CD4-positive, alpha-beta T cell (primary cell): ENCODE data around the gene SOX5. TPM values are rescaled to one million over a fixed set of nuclear protein-coding genes. Genes with fewer than 3 reads are reported as not detected.

Source experiments
- ATAC-seq: fragments of 200-7000 bp; cut with Tn5 transposase; one replicate; pipeline ENCODE4 v1.10.0; 2022; ENCODE audit warnings: mild to moderate bottlenecking; ENCODE audit not compliant: poor library complexity
- CTCF ChIA-PET: fragments of 350-600 bp; sonication (Branson Sonifier 250); formaldehyde crosslinking; loops from one replicate; lab custom pipeline; 2021; ENCODE audit warnings: antibody characterized with exemption, inconsistent platforms; lab: Charles Lee
- POLR2A ChIA-PET: fragments of 350-600 bp; sonication (Branson Sonifier 250); formaldehyde crosslinking; loops from one replicate; lab custom pipeline; 2021; ENCODE audit warnings: antibody characterized with exemption, inconsistent platforms; lab: Charles Lee
- DNase-seq, 14 experiments: peaks; one replicate each; pipeline ENCODE4 v3.0.0-alpha.2; 2013 to 2020; ENCODE audit warnings: mixed read lengths in 2 of 14
- H3K27ac ChIP-seq, 2 donors: one replicate each; pipeline versions ENCODE4 v1.5.1 to v1.7.0; 2013; ENCODE audit warnings: low read length in 2 of 2, low read depth in 1 of 2, mild to moderate bottlenecking in 1 of 2
- H3K27me3 ChIP-seq, 2 experiments: 1 replicate in 1 of 2; 2 replicates in 1 of 2; pipeline versions ENCODE4 v1.6.1 to v1.7.0; 2013; ENCODE audit warnings: low read length in 2 of 2, control low read depth in 1 of 2, mild to moderate bottlenecking in 1 of 2, moderate library complexity in 1 of 2; ENCODE audit not compliant: insufficient read depth in 2 of 2, control insufficient read depth in 1 of 2
- H3K36me3 ChIP-seq: one replicate; pipeline ENCODE4 v1.6.1; 2013; ENCODE audit warnings: low read length, control low read depth; ENCODE audit not compliant: insufficient read depth
- H3K4me1 ChIP-seq: one replicate; pipeline ENCODE4 v1.6.1; 2013; ENCODE audit warnings: low read length, control low read depth; ENCODE audit not compliant: insufficient read depth
- H3K4me3 ChIP-seq: one replicate; pipeline ENCODE4 v1.5.1; 2013; ENCODE audit warnings: mild to moderate bottlenecking, low read length, moderate library complexity
- H3K9me3 ChIP-seq, 2 experiments: 1 replicate in 1 of 2; 2 replicates in 1 of 2; pipeline versions ENCODE4 v1.6.1 to v1.7.0; 2013; ENCODE audit warnings: low read length in 2 of 2, mild to moderate bottlenecking in 2 of 2, control low read depth in 1 of 2, moderate library complexity in 1 of 2; ENCODE audit not compliant: control insufficient read depth in 1 of 2, insufficient read depth in 1 of 2
- H3K27ac Mint-ChIP-seq: one replicate; pipeline ENCODE4 v1.8.0; 2020; ENCODE audit warnings: mixed read lengths
- H3K27me3 Mint-ChIP-seq: one replicate; pipeline ENCODE4 v1.8.0; 2021; ENCODE audit warnings: mixed read lengths
- H3K36me3 Mint-ChIP-seq: one replicate; pipeline ENCODE4 v1.8.0; 2021; ENCODE audit warnings: low read depth, mixed read lengths
- H3K4me1 Mint-ChIP-seq: one replicate; pipeline ENCODE4 v1.8.0; 2021; ENCODE audit warnings: low read depth, mixed read lengths
- H3K4me3 Mint-ChIP-seq: one replicate; pipeline ENCODE4 v1.8.0; 2020; ENCODE audit warnings: mild to moderate bottlenecking, mixed read lengths
- H3K9me3 Mint-ChIP-seq: one replicate; pipeline ENCODE4 v1.8.0; 2020; ENCODE audit warnings: mixed read lengths
- CTCF ChIP-seq: fragments of 200-600 bp; IDR thresholded peaks from one replicate; pipeline ENCODE4 v1.8.0; 2022; ENCODE audit warnings: antibody characterized with exemption, mild to moderate bottlenecking
- intact Hi-C, 2 experiments: fragments of 100-400 bp; cut with DNase I in 1 of 2; cut with micrococcal nuclease in 1 of 2; formaldehyde crosslinking; loops; one replicate each; pipeline versions ENCODE4 v1.15.1 to v1.9.0; 2023 to 2025; cut with DNase I, micrococcal nuclease
- total RNA-seq, 174 experiments: library from RNA in 2 of 174; stranded (reverse) in 2 of 174; gene quantifications; one replicate each; pipeline ENCODE4 v1.2.3 and lab custom pipeline; 2021 to 2026

SOX5 gene
- total RNA-seq, 2 experiments from 2014 or later = not detected

GRCh38 chr12:23560611-23561010 lies 388.9 kb downstream of the SOX5 start:
- no peaks in the 10 kb centered on the region for H3K27me3 ChIP-seq
- CTCF ChIA-PET = no interaction called here
- no peak overlapping the region for H3K27ac Mint-ChIP-seq
- no peaks in the 10 kb centered on the region for H3K4me1 Mint-ChIP-seq
- TF ChIP-seq CTCF = no peak
- H3K27me3 Mint-ChIP-seq = no peaks in the 10 kb centered on the region
- peaks cover 0 to 14% of the 10 kb centered on the region in 2 experiments for H3K9me3 ChIP-seq
- no peaks in the 10 kb centered on the region for H3K9me3 Mint-ChIP-seq
- no peak overlapping the region for H3K27ac ChIP-seq
- no peak overlapping the region for H3K4me3 Mint-ChIP-seq
- intact Hi-C loops = no loop called here
- H3K4me3 ChIP-seq = no peak overlapping the region
- no peaks in the 10 kb centered on the region for H3K36me3 ChIP-seq
- POLR2A ChIA-PET = no interaction called here
- ATAC-seq (no peak), DNase-seq (no peak)
- no peaks in the 10 kb centered on the region for H3K4me1 ChIP-seq
- no peaks in the 10 kb centered on the region for H3K36me3 Mint-ChIP-seq

- CTCF ChIA-PET = no interaction called here
- Mint-ChIP-seq H3K36me3 (no peaks in the 10 kb centered on the region), H3K27ac (no peak overlapping the region), H3K4me3 (no peak overlapping the region), H3K4me1 (no peaks in the 10 kb centered on the region), H3K9me3 (no peaks in the 10 kb centered on the region), H3K27me3 (no peaks in the 10 kb centered on the region)
- H3K36me3 ChIP-seq = no peaks in the 10 kb centered on the region
- no peaks in the 10 kb centered on the region for H3K27me3 ChIP-seq
- POLR2A ChIA-PET = no interaction called here
- no peak for TF ChIP-seq CTCF
- no peak overlapping the region for H3K27ac ChIP-seq
- intact Hi-C loops = no loop called here
- ATAC-seq (no peak), DNase-seq (no peak)
- peaks cover 0 to 14% of the 10 kb centered on the region in 2 experiments for H3K9me3 ChIP-seq
- no peak overlapping the region for H3K4me3 ChIP-seq
- H3K4me1 ChIP-seq = no peaks in the 10 kb centered on the region
Observed at GRCh38 chr12:23559268-23559753, 390.2 kb downstream of the SOX5 start.

- no peak for TF ChIP-seq CTCF
- ATAC-seq (no peak), DNase-seq (no peak)
- Mint-ChIP-seq H3K9me3 (no peaks in the 10 kb centered on the region), H3K27me3 (no peaks in the 10 kb centered on the region), H3K4me3 (no peak overlapping the region), H3K36me3 (no peaks in the 10 kb centered on the region), H3K4me1 (no peaks in the 10 kb centered on the region), H3K27ac (no peak overlapping the region)
- H3K27me3 ChIP-seq = no peaks in the 10 kb centered on the region
- peaks cover 0 to 14% of the 10 kb centered on the region in 2 experiments for H3K9me3 ChIP-seq
- POLR2A ChIA-PET = no interaction called here
- no peak overlapping the region for H3K4me3 ChIP-seq
- intact Hi-C loops = no loop called here
- CTCF ChIA-PET = no interaction called here
- H3K36me3 ChIP-seq = no peaks in the 10 kb centered on the region
- no peaks in the 10 kb centered on the region for H3K4me1 ChIP-seq
- no peak overlapping the region for H3K27ac ChIP-seq
Observed at GRCh38 chr12:23556661-23557060, 392.8 kb downstream of the SOX5 start.
